Body of pancreas (tissue), 4 donors: Measurements from ENCODE around the gene CSPG5. TPM values are rescaled to one million over a fixed set of nuclear protein-coding genes. Genes with fewer than 3 reads are reported as not detected.
A peak's percentile ranks its signal among the peaks of the same experiment; 100 is the strongest.

Source experiments
- ATAC-seq: fragments of 150-250 bp; one replicate; pipeline ENCODE4 v1.9.1; 2016
- DNase-seq, 4 donors: peaks; one replicate each; pipeline ENCODE4 v3.0.0-alpha.2; 2019
- H3K27ac ChIP-seq, 4 donors: fragments of 200-600 bp; sonication (generic); 1 replicate in 3 of 4; 2 replicates in 1 of 4; pipeline versions ENCODE4 v1.5.1 to v1.6.1; 2016 to 2019; ENCODE audit warnings: mild to moderate bottlenecking in 1 of 4, mixed read lengths in 1 of 4, moderate library complexity in 1 of 4
- H3K27me3 ChIP-seq, 2 donors: fragments of 200-600 bp; sonication (generic); one replicate each; pipeline ENCODE4 v1.6.0; 2016; ENCODE audit warnings: mild to moderate bottlenecking in 1 of 2
- H3K36me3 ChIP-seq, 2 donors: fragments of 200-600 bp; sonication (generic); replicated peaks in 1 of 2; 2 replicates each; pipeline ENCODE4 v1.5.1; 2016; ENCODE audit warnings: low read depth in 2 of 2; ENCODE audit not compliant: insufficient read depth in 1 of 2
- H3K4me1 ChIP-seq: fragments of 200-600 bp; sonication (generic); one replicate; pipeline ENCODE4 v1.6.0; 2016
- H3K4me3 ChIP-seq, 2 donors: fragments of 200-600 bp; sonication (generic); 1 replicate in 1 of 2; 2 replicates in 1 of 2; pipeline ENCODE4 v1.5.1; 2016 to 2019
- H3K9me3 ChIP-seq, 3 donors: fragments of 200-600 bp; sonication (generic); 1 replicate in 2 of 3; 2 replicates in 1 of 3; pipeline ENCODE4 v1.5.1; 2016
- CTCF ChIP-seq, 7 experiments: fragments of 450-650 bp in 4 of 7; fragments of 200-600 bp in 3 of 7; sonication (generic) in 3 of 7; IDR thresholded peaks; one replicate each; pipeline ENCODE4 v1.5.1; 2016 to 2019; ENCODE audit warnings: antibody characterized with exemption in 7 of 7
- POLR2A ChIP-seq, 3 donors: fragments of 450-650 bp; IDR thresholded peaks; one replicate each; pipeline ENCODE4 v1.6.1; 2016; ENCODE audit warnings: antibody characterized with exemption in 3 of 3, mild to moderate bottlenecking in 2 of 3
- WGBS, 2 donors: methylation state at CpG; one replicate each; pipeline ENCODE4 v1.1.5; 2017; 5-methylcytosine and 5-hydroxymethylcytosine counted together
- intact Hi-C: fragments of 100-400 bp; cut with DNase I; formaldehyde crosslinking; loops from one replicate; pipeline ENCODE4 v1.15.1; 2023
- total RNA-seq, 2 donors: library from RNA; depleted of rRNA; stranded (reverse); fragments of >200 nt; gene quantifications; one replicate each; pipeline ENCODE4 v1.1.0, GENCODE V29; 2016

Gene CSPG5
- total RNA-seq, 2 donors from 2014 or later = 0.26 to 0.66 TPM

- no peaks in the 10 kb centered on the region for H3K9me3 ChIP-seq
- H3K27me3 ChIP-seq = no peaks in the 10 kb centered on the region
- H3K36me3 ChIP-seq = peaks cover 0 to 9% of the 10 kb centered on the region in 2 donors
- TF ChIP-seq POLR2A (IDR thresholded peaks at IDR 0.05) (no peak), CTCF (IDR thresholded peaks at IDR 0.05) (no peak)
- DNase-seq (peak in 1 of 4 donors; percentile 11), ATAC-seq (peak; percentile 85)
- intact Hi-C loops = no loop called here
- H3K4me3 ChIP-seq = no peak overlapping the region
- H3K27ac ChIP-seq = peak overlapping the region in 3 of 4 donors; percentile 41 to 80 (median 44)
- peaks cover 37% of the 10 kb centered on the region for H3K4me1 ChIP-seq
These were observed 33.5 kb upstream of the CSPG5 start for GRCh38 chr3:47612178-47612577.

- peaks cover 32% of the 10 kb centered on the region for H3K4me1 ChIP-seq
- DNase-seq (no peak), ATAC-seq (no peak)
- peak overlapping the region in 2 of 4 donors; percentile 41 to 44 for H3K27ac ChIP-seq
- peaks cover 0 to 13% of the 10 kb centered on the region in 2 donors for H3K36me3 ChIP-seq
- WGBS, 2 donors = 67 to 71% methylated on average over 2 of the region's 2 CpGs
- H3K9me3 ChIP-seq = no peaks in the 10 kb centered on the region
- no peaks in the 10 kb centered on the region for H3K27me3 ChIP-seq
- intact Hi-C loops = no loop called here
- no peak overlapping the region for H3K4me3 ChIP-seq
- TF ChIP-seq CTCF (IDR thresholded peaks at IDR 0.05) (no peak), POLR2A (IDR thresholded peaks at IDR 0.05) (no peak)
These were observed 32.9 kb upstream of the CSPG5 start for GRCh38 chr3:47611576-47611975.

DNA sequence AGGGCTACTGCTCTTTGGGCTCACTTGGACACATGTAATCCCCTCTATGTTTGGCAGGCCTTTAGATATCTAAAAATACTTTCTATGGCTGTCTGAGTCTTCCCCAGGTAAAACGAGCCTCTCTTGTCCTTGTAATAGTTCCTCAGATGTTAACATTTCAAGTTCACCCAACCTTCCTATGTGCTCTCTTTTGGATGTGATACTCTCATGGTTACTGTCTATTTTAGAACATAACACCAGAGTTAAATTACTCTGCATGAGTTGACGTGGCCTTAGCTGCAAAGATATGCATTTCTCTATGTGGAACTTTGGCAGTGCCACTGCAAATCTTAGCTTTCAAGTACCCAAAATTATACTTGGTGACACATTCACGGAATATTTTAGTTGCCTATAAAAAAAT lies 31.9 kb upstream of the CSPG5 start:
- H3K27me3 ChIP-seq = no peaks in the 10 kb centered on the region
- DNase-seq (no peak), ATAC-seq (no peak)
- TF ChIP-seq POLR2A (IDR thresholded peaks at IDR 0.05) (no peak), CTCF (IDR thresholded peaks at IDR 0.05) (no peak)
- intact Hi-C loops = no loop called here
- no peak overlapping the region for H3K4me3 ChIP-seq
- peaks cover 0 to 18% of the 10 kb centered on the region in 2 donors for H3K36me3 ChIP-seq
- H3K27ac ChIP-seq = no peak overlapping the region
- 89 to 97% methylated on average over 3 of the region's 3 CpGs for WGBS, 2 donors
- no peaks in the 10 kb centered on the region for H3K9me3 ChIP-seq
- peaks cover 32% of the 10 kb centered on the region for H3K4me1 ChIP-seq

- peaks cover 9% of the 10 kb centered on the region for H3K4me1 ChIP-seq
- no peak overlapping the region for H3K27ac ChIP-seq
- no peak overlapping the region for H3K4me3 ChIP-seq
- WGBS, 2 donors = 89 to 93% methylated on average over 2 of the region's 2 CpGs
- ATAC-seq (no peak), DNase-seq (no peak)
- peaks cover 0 to 21% of the 10 kb centered on the region in 2 donors for H3K36me3 ChIP-seq
- H3K9me3 ChIP-seq = no peaks in the 10 kb centered on the region
- no peaks in the 10 kb centered on the region for H3K27me3 ChIP-seq
- TF ChIP-seq CTCF (IDR thresholded peaks at IDR 0.05) = no peak
- no peak for TF ChIP-seq POLR2A (IDR thresholded peaks at IDR 0.05)
- intact Hi-C loops = no loop called here
These were observed 28.7 kb upstream of the CSPG5 start for GRCh38 chr3:47607335-47607734.

GRCh38 chr3:47606165-47606564 lies 27.5 kb upstream of the CSPG5 start:
- no peaks in the 10 kb centered on the region for H3K4me1 ChIP-seq
- H3K27ac ChIP-seq = no peak overlapping the region
- H3K27me3 ChIP-seq = no peaks in the 10 kb centered on the region
- H3K36me3 ChIP-seq = peaks cover 0 to 21% of the 10 kb centered on the region in 2 donors
- no peak overlapping the region for H3K4me3 ChIP-seq
- ATAC-seq (no peak), DNase-seq (no peak)
- TF ChIP-seq POLR2A (IDR thresholded peaks at IDR 0.05) = no peak
- TF ChIP-seq CTCF (IDR thresholded peaks at IDR 0.05) = no peak
- WGBS, 2 donors = 93 to 94% methylated on average over 5 of the region's 5 CpGs
- no peaks in the 10 kb centered on the region for H3K9me3 ChIP-seq
- intact Hi-C loops = no loop called here
